Esophagus muscularis mucosa (tissue), 4 donors: ENCODE results near the gene FAN1. TPM values are rescaled to one million over a fixed set of nuclear protein-coding genes. Genes with fewer than 3 reads are reported as not detected.

ENCODE experiments used
- DNase-seq: peaks from one replicate; pipeline ENCODE4 v3.0.0-alpha.2; 2017; ENCODE audit errors: extremely low spot score
- H3K27ac ChIP-seq, 4 donors: fragments of 200-600 bp; sonication (generic); replicated peaks in 1 of 4; 1 replicate in 3 of 4; 2 replicates in 1 of 4; pipeline ENCODE4 v1.5.1; 2016 to 2019; ENCODE audit warnings: mild to moderate bottlenecking in 1 of 4
- H3K27me3 ChIP-seq, 4 donors: fragments of 200-600 bp; sonication (generic); one replicate each; pipeline versions ENCODE4 v1.5.1 to v1.6.0; 2016 to 2019
- H3K36me3 ChIP-seq, 4 donors: fragments of 200-600 bp; sonication (generic); one replicate each; pipeline ENCODE4 v1.5.1; 2016 to 2019
- H3K4me1 ChIP-seq, 4 donors: fragments of 200-600 bp; sonication (generic); one replicate each; pipeline ENCODE4 v1.5.1; 2016 to 2019
- H3K4me3 ChIP-seq, 4 donors: fragments of 200-600 bp; sonication (generic); 1 replicate in 2 of 4; 2 replicates in 2 of 4; pipeline ENCODE4 v1.5.1; 2016 to 2019; ENCODE audit warnings: mild to moderate bottlenecking in 4 of 4, moderate library complexity in 1 of 4
- H3K9me3 ChIP-seq, 4 donors: fragments of 200-600 bp; sonication (generic); 1 replicate in 3 of 4; 2 replicates in 1 of 4; pipeline ENCODE4 v1.5.1; 2016 to 2019
- CTCF ChIP-seq, 3 experiments: fragments of 200-600 bp in 2 of 3; fragments of 450-650 bp in 1 of 3; sonication (generic) in 2 of 3; IDR thresholded peaks; one replicate each; pipeline ENCODE4 v1.5.1; 2017 to 2019; ENCODE audit warnings: antibody characterized with exemption in 3 of 3, mild to moderate bottlenecking in 2 of 3, moderate library complexity in 1 of 3
- EP300 ChIP-seq: sonication (generic); formaldehyde crosslinking; IDR thresholded peaks from one replicate; pipeline ENCODE4 v1.6.1; 2017; ENCODE audit warnings: antibody characterized with exemption
- POLR2A ChIP-seq: fragments of 450-650 bp; IDR thresholded peaks from one replicate; pipeline ENCODE4 v1.6.1; 2017; ENCODE audit warnings: antibody characterized with exemption, moderate library complexity, mild to moderate bottlenecking, low read depth
- POLR2AphosphoS5 ChIP-seq, 2 donors: sonication (generic); formaldehyde crosslinking; IDR thresholded peaks; one replicate each; pipeline ENCODE4 v1.6.1; 2017; ENCODE audit warnings: antibody characterized with exemption in 2 of 2
- WGBS: methylation state at CpG from one replicate; pipeline ENCODE4 v1.1.5; 2018; 5-methylcytosine and 5-hydroxymethylcytosine counted together
- intact Hi-C: fragments of 100-400 bp; cut with DNase I; formaldehyde crosslinking; loops from one replicate; pipeline ENCODE4 v1.15.1; 2023
- total RNA-seq, 4 donors: library from RNA; depleted of rRNA; stranded (reverse); fragments of >200 nt; gene quantifications; one replicate each; pipeline versions ENCODE4 v1.1.0 to v1.2.1, GENCODE V29; 2016

FAN1 gene
- total RNA-seq, 4 donors from 2014 or later, result 13.6 to 18.7 (median 17.4) TPM

GRCh38 chr15:30889196-30889595 lies 14.5 kb upstream of the FAN1 start:
- no peak for DNase-seq
- Histone ChIP-seq H3K36me3 (no peaks in the 10 kb centered on the region), H3K27me3 (peaks cover 0 to 4% (median 0%) of the 10 kb centered on the region in 4 donors), H3K4me1 (no peaks in the 10 kb centered on the region), H3K27ac (no peak overlapping the region), H3K4me3 (no peak overlapping the region), H3K9me3 (no peaks in the 10 kb centered on the region)
- intact Hi-C loops, result no loop called here
- 78% methylated on average over 4 of the region's 4 CpGs for WGBS
- TF ChIP-seq EP300 (no peak), POLR2A (no peak), POLR2AphosphoS5 (IDR thresholded peaks at IDR 0.05) (no peak), CTCF (IDR thresholded peaks at IDR 0.05) (no peak)

GRCh38 chr15:30895461-30896210 lies 8.1 kb upstream of the FAN1 start:
- H3K36me3 ChIP-seq, result no peaks in the 10 kb centered on the region
- 92% methylated on average over 32 of the region's 33 CpGs for WGBS
- H3K27me3 ChIP-seq, result peaks cover 0 to 5% (median 0%) of the 10 kb centered on the region in 4 donors
- intact Hi-C loops, result no loop called here
- TF ChIP-seq POLR2AphosphoS5 (IDR thresholded peaks at IDR 0.05), result no peak
- H3K4me1 ChIP-seq, result no peaks in the 10 kb centered on the region
- no peak overlapping the region for H3K4me3 ChIP-seq
- no peaks in the 10 kb centered on the region for H3K9me3 ChIP-seq
- DNase-seq, result no peak
- H3K27ac ChIP-seq, result no peak overlapping the region

- intact Hi-C loops, result no loop called here
- WGBS, result 96% methylated on average over 11 of the region's 12 CpGs
- Histone ChIP-seq H3K4me3 (no peak overlapping the region), H3K36me3 (no peaks in the 10 kb centered on the region), H3K9me3 (no peaks in the 10 kb centered on the region), H3K27ac (no peak overlapping the region), H3K4me1 (no peaks in the 10 kb centered on the region), H3K27me3 (peaks cover 0 to 5% (median 0%) of the 10 kb centered on the region in 4 donors)
- DNase-seq, result no peak
- TF ChIP-seq CTCF (IDR thresholded peaks at IDR 0.05), result no peak
- TF ChIP-seq POLR2A, result no peak
- no peak for TF ChIP-seq EP300
- no peak for TF ChIP-seq POLR2AphosphoS5 (IDR thresholded peaks at IDR 0.05)
Measured at GRCh38 chr15:30896211-30896606, 7.5 kb upstream of the FAN1 start.

GRCh38 chr15:30901889-30902288 lies 1.8 kb upstream of the FAN1 start:
- Histone ChIP-seq H3K4me3 (no peak overlapping the region), H3K4me1 (peaks cover 20 to 33% (median 26%) of the 10 kb centered on the region in 4 donors), H3K27me3 (no peaks in the 10 kb centered on the region), H3K36me3 (no peaks in the 10 kb centered on the region), H3K9me3 (no peaks in the 10 kb centered on the region), H3K27ac (no peak overlapping the region)
- no peak for DNase-seq
- whole genome bisulfite sequencing, result 100% methylated on average over 1 of the region's 1 CpG
- no peak for TF ChIP-seq POLR2AphosphoS5 (IDR thresholded peaks at IDR 0.05)
- no peak for TF ChIP-seq POLR2A
- no peak for TF ChIP-seq CTCF (IDR thresholded peaks at IDR 0.05)
- no peak for TF ChIP-seq EP300
- intact Hi-C loops, result no loop called here

GRCh38 chr15:30904812-30905211 lies 1.1 kb downstream of the FAN1 start:
- H3K27me3 ChIP-seq, result no peaks in the 10 kb centered on the region
- intact Hi-C loops, result no loop called here
- H3K36me3 ChIP-seq, result peaks cover 0 to 19% (median 16%) of the 10 kb centered on the region in 4 donors
- peak overlapping the region in 1 of 4 donors; percentile 96 for H3K4me3 ChIP-seq
- H3K9me3 ChIP-seq, result no peaks in the 10 kb centered on the region
- DNase-seq, result no peak
- no peak overlapping the region for H3K27ac ChIP-seq
- TF ChIP-seq POLR2A, result no peak
- WGBS, result 89% methylated on average over 5 of the region's 5 CpGs
- peaks cover 20 to 38% (median 29%) of the 10 kb centered on the region in 4 donors for H3K4me1 ChIP-seq
